Measurements from ENCODE around the gene STAP1. TPM values are rescaled to one million over a fixed set of nuclear protein-coding genes. Genes with fewer than 3 reads are reported as not detected.

STAP1 gene
- polyA plus RNA-seq, 1 donor (not counting 4 experiments of a cell fraction or from before 2014, with no cell fraction given): not detected

DNA sequence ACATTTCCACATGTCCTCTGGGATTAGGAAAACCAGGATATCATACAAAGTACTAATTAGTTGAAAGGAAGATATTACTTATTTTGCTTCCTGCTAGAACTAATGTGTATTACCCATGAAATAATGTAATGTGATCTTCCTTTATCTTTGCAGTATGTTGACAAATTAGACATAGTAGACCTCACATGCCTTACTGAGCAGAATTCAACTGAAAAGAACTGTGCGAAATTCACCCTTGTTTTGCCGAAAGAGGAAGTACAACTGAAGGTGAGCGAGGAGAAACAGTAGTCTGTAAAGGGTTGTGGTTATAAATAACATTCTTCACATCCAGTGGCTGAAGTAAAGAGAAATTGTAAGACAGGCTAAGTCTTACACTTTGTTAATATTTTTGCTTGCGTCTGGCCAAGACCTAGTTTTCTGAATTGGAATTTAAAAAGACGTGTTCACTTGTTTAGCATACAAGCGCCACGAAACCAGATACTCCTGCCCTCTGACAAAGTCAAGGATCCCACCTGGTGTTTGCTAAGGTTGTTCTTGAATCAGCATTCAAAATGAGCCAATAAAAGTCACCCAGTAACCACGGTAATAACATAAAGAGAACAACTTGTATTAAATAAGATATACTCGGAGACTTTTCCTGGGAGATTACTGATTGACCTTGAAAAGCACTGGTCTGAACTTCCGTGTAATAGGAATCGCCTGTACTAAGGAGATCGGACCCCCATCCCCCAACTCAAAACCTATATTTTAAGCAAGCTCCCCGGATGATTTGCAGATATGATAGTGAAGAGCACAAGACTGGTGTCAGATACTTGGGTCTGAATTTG lies 16.9 kb downstream of the STAP1 start:
- Histone ChIP-seq H3K27me3 (ENCODE audit: control insufficient read depth, extremely low read depth, insufficient read depth, low read length) (no peaks in the 10 kb centered on the region), H3K79me2 (ENCODE audit: control insufficient read depth, insufficient read depth, low read length) (no peaks in the 10 kb centered on the region), H3K4me1 (ENCODE audit: control insufficient read depth, extremely low read depth, insufficient read depth, low read length) (no peaks in the 10 kb centered on the region), H3K27ac (ENCODE audit: control insufficient read depth, insufficient read depth, low read length) (no peak overlapping the region), H4K20me1 (ENCODE audit: control insufficient read depth, extremely low read depth, insufficient read depth, low read length) (no peaks in the 10 kb centered on the region), H2AFZ (ENCODE audit: control insufficient read depth, low read length) (no peak overlapping the region), H3K9me1 (ENCODE audit: control insufficient read depth, extremely low read depth, insufficient read depth, low read length) (no peaks in the 10 kb centered on the region), H3K9ac (ENCODE audit: control insufficient read depth, extremely low read depth, insufficient read depth, low read length) (no peak overlapping the region), H3K4me3 (ENCODE audit: control insufficient read depth in 2 of 3, extremely low read depth in 1 of 3, insufficient read depth in 2 of 3, low read depth in 1 of 3, low read length in 3 of 3) (no peak overlapping the region), H3K9me3 (ENCODE audit: control insufficient read depth, low read depth, low read length) (no peaks in the 10 kb centered on the region), H3K4me2 (ENCODE audit: control insufficient read depth, extremely low read depth, insufficient read depth, low read depth, low read length) (no peak overlapping the region), H3K36me3 (ENCODE audit: control insufficient read depth in 2 of 2, extremely low read depth in 1 of 2, insufficient read depth in 2 of 2, low read length in 2 of 2) (no peaks in the 10 kb centered on the region)
- DNase-seq (ENCODE audit: low read depth, low spot score) (no peak), FAIRE-seq (no peak)
- dilution Hi-C loops (cut with MboI; ENCODE audit: extremely low pct_ligation_motif_present, low sequenced_read_pairs): no loop called here
- TF ChIP-seq EZH2 (IDR thresholded peaks at IDR 0.05; ENCODE audit: low read length): no peak
- TF ChIP-seq, protein P1, sequence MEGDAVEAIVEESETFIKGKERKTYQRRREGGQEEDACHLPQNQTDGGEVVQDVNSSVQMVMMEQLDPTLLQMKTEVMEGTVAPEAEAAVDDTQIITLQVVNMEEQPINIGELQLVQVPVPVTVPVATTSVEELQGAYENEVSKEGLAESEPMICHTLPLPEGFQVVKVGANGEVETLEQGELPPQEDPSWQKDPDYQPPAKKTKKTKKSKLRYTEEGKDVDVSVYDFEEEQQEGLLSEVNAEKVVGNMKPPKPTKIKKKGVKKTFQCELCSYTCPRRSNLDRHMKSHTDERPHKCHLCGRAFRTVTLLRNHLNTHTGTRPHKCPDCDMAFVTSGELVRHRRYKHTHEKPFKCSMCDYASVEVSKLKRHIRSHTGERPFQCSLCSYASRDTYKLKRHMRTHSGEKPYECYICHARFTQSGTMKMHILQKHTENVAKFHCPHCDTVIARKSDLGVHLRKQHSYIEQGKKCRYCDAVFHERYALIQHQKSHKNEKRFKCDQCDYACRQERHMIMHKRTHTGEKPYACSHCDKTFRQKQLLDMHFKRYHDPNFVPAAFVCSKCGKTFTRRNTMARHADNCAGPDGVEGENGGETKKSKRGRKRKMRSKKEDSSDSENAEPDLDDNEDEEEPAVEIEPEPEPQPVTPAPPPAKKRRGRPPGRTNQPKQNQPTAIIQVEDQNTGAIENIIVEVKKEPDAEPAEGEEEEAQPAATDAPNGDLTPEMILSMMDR (optimal IDR thresholded peaks at IDR 0.05 in 1 of 3, IDR thresholded peaks at IDR 0.05 in 1 of 3, conservative IDR thresholded peaks at IDR 0.05 in 1 of 3; ENCODE audit: extremely low read depth in 1 of 3, insufficient read depth in 2 of 3, low read length in 3 of 3): no peak

DNA sequence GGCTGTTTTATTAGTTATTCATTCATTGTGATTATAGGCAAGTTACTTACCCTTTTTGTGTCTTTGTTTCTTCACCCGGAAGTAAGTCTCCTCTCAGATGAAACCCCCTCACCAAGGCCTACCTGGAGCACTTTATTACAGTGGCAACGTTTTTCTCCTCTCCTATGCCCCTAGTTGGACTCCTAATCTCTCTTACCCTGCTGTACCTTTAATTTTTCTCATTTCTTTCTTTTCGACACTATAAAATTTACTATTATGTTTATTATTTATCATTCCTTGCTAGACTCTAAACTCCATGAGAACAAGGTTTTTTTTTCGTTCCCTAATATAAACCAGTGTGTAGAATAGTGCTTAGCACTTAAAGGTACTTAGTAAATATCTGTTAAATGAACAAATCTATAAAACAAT lies 17.5 kb downstream of the STAP1 start:
- no peak for TF ChIP-seq EZH2 (IDR thresholded peaks at IDR 0.05; ENCODE audit: low read length)
- TF ChIP-seq, protein P1 (optimal IDR thresholded peaks at IDR 0.05 in 1 of 3, IDR thresholded peaks at IDR 0.05 in 1 of 3, conservative IDR thresholded peaks at IDR 0.05 in 1 of 3; ENCODE audit: extremely low read depth in 1 of 3, insufficient read depth in 2 of 3, low read length in 3 of 3): no peak
- H3K9me3 ChIP-seq (ENCODE audit: control insufficient read depth, low read depth, low read length): no peaks in the 10 kb centered on the region
- FAIRE-seq (no peak), DNase-seq (ENCODE audit: low read depth, low spot score) (no peak)
- no peaks in the 10 kb centered on the region for H3K79me2 ChIP-seq (ENCODE audit: control insufficient read depth, insufficient read depth, low read length)
- H3K9me1 ChIP-seq (ENCODE audit: control insufficient read depth, extremely low read depth, insufficient read depth, low read length): no peaks in the 10 kb centered on the region
- H3K4me2 ChIP-seq (ENCODE audit: control insufficient read depth, extremely low read depth, insufficient read depth, low read depth, low read length): no peak overlapping the region
- no peak overlapping the region for H3K4me3 ChIP-seq (ENCODE audit: control insufficient read depth in 2 of 3, extremely low read depth in 1 of 3, insufficient read depth in 2 of 3, low read depth in 1 of 3, low read length in 3 of 3)
- H4K20me1 ChIP-seq (ENCODE audit: control insufficient read depth, extremely low read depth, insufficient read depth, low read length): no peaks in the 10 kb centered on the region
- H3K9ac ChIP-seq (ENCODE audit: control insufficient read depth, extremely low read depth, insufficient read depth, low read length): no peak overlapping the region
- H3K27ac ChIP-seq (ENCODE audit: control insufficient read depth, insufficient read depth, low read length): no peak overlapping the region
- dilution Hi-C loops (cut with MboI; ENCODE audit: extremely low pct_ligation_motif_present, low sequenced_read_pairs): no loop called here
- no peaks in the 10 kb centered on the region for H3K4me1 ChIP-seq (ENCODE audit: control insufficient read depth, extremely low read depth, insufficient read depth, low read length)
- H3K27me3 ChIP-seq (ENCODE audit: control insufficient read depth, extremely low read depth, insufficient read depth, low read length): no peaks in the 10 kb centered on the region
- no peaks in the 10 kb centered on the region for H3K36me3 ChIP-seq (ENCODE audit: control insufficient read depth in 2 of 2, extremely low read depth in 1 of 2, insufficient read depth in 2 of 2, low read length in 2 of 2)
- no peak overlapping the region for H2AFZ ChIP-seq (ENCODE audit: control insufficient read depth, low read length)
